ENCODE results near the gene ABCC6. TPM values are rescaled to one million over a fixed set of nuclear protein-coding genes. Genes with fewer than 3 reads are reported as not detected.
A peak's percentile ranks its signal among the peaks of the same experiment; 100 is the strongest.

ABCC6 gene
- total and polyA plus RNA-seq, 2 of the 13 experiments (the other 11 are each of a cell fraction or from before 2014, with no cell fraction given), result 82.4 to 105 TPM

DNA sequence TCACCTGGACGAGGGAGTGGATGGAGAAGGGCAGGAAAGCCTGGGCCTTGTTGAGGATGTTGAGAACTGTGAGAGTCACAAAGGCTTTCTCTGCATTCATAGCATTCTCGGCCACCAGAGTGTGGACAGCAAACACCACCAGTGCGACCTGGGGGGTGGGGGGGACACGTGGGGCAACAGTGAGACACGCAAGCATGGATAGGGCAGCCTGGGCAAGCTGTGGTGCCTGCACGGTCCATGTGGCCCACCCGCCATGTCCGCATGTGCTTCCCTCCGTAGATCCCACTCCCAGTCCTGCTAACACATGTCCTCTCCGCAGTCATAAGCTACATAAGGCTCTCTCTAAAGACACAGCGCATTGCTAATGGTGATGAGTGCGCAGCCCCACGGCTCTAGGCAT lies 34.5 kb downstream of the ABCC6 start:
- Histone ChIP-seq H3K27me3 (ENCODE audit: control insufficient read depth in 1 of 2, insufficient read depth in 2 of 2, low read length in 2 of 2) (no peaks in the 10 kb centered on the region), H3K9me3 (ENCODE audit: low read length) (no peaks in the 10 kb centered on the region), H3K4me2 (ENCODE audit: low read depth, low read length) (no peak overlapping the region), H3K79me2 (ENCODE audit: insufficient read depth, low read length) (no peaks in the 10 kb centered on the region), H3K4me1 (ENCODE audit: insufficient read depth, low read length) (no peaks in the 10 kb centered on the region), H3K4me3 (replicated peaks in 1 of 3; ENCODE audit: insufficient read depth in 1 of 3, low read depth in 2 of 3, low read length in 3 of 3) (no peak overlapping the region), H3K9ac (ENCODE audit: insufficient read depth, low read depth, low read length) (no peak overlapping the region), H4K20me1 (ENCODE audit: insufficient read depth, low read length) (0 out of 2 replicates have a peak, but pooled peaks cover 7% of the 10 kb centered on the region), H2AFZ (ENCODE audit: low read length) (no peak overlapping the region), H3K27ac (ENCODE audit: extremely low read length, insufficient read depth, low read length) (no peak overlapping the region), H3K36me3 (replicated peaks in 1 of 2; ENCODE audit: control insufficient read depth in 1 of 2, insufficient read depth in 2 of 2, low read length in 2 of 2) (peaks cover 59 to 79% of the 10 kb centered on the region in 2 experiments)
- no peak for FAIRE-seq
- 98% methylated on average over 13 of the region's 13 CpGs for WGBS (ENCODE audit: low lambda C conversion rate)
- ChIA-PET POLR2A (no interaction called here), CTCF (ENCODE audit: low intra/inter-chr PET ratio, low total read pairs) (no interaction called here)
- no peak; the same call in 2 of the 3 replicates for ATAC-seq
- DNase-seq (ENCODE audit: low spot score), result no peak
- in situ Hi-C loops (cut with HindIII; ENCODE audit: extremely low pct_ligation_motif_present, low pct_unique_long_range_greater_than_20kb), result no loop called here
- intact Hi-C loops (cut with micrococcal nuclease; ENCODE audit: unreplicated experiment), result loop anchor here (5.0 kb wide), 1 partner anchor 422 kb away; no protein-coding TSS in a partner anchor
- no TSS peak for BruUV-seq (replicated peaks)
- TF ChIP-seq ZNF260 (CRISPR knock-in tag; IDR thresholded peaks at IDR 0.05; ENCODE audit: borderline replicate concordance, low read depth) (no peak), ZNF569 (CRISPR knock-in tag; IDR thresholded peaks at IDR 0.05; ENCODE audit: borderline replicate concordance) (no peak), FOXC1 (CRISPR knock-in tag; IDR thresholded peaks at IDR 0.05; ENCODE audit: borderline replicate concordance) (no peak), ZNF510 (CRISPR knock-in tag; IDR thresholded peaks at IDR 0.05; ENCODE audit: low read depth) (no peak), MED1 (CRISPR knock-in tag; IDR thresholded peaks at IDR 0.05) (no peak), SALL2 (CRISPR knock-in tag; IDR thresholded peaks at IDR 0.05) (no peak), MNT (IDR thresholded peaks at IDR 0.05) (peak; percentile 73), RORA (CRISPR knock-in tag; IDR thresholded peaks at IDR 0.05) (no peak), ZNF749 (CRISPR knock-in tag; IDR thresholded peaks at IDR 0.05; ENCODE audit: borderline replicate concordance) (no peak), ZNF619 (CRISPR knock-in tag; IDR thresholded peaks at IDR 0.05) (no peak), ZUFSP (CRISPR knock-in tag; IDR thresholded peaks at IDR 0.05; ENCODE audit: borderline replicate concordance) (no peak), ZNF878 (CRISPR knock-in tag; IDR thresholded peaks at IDR 0.05) (no peak), ZNF549 (CRISPR knock-in tag; IDR thresholded peaks at IDR 0.05) (no peak), XBP1 (CRISPR knock-in tag; IDR thresholded peaks at IDR 0.05) (no peak)
- TF ChIP-seq, protein P1, sequence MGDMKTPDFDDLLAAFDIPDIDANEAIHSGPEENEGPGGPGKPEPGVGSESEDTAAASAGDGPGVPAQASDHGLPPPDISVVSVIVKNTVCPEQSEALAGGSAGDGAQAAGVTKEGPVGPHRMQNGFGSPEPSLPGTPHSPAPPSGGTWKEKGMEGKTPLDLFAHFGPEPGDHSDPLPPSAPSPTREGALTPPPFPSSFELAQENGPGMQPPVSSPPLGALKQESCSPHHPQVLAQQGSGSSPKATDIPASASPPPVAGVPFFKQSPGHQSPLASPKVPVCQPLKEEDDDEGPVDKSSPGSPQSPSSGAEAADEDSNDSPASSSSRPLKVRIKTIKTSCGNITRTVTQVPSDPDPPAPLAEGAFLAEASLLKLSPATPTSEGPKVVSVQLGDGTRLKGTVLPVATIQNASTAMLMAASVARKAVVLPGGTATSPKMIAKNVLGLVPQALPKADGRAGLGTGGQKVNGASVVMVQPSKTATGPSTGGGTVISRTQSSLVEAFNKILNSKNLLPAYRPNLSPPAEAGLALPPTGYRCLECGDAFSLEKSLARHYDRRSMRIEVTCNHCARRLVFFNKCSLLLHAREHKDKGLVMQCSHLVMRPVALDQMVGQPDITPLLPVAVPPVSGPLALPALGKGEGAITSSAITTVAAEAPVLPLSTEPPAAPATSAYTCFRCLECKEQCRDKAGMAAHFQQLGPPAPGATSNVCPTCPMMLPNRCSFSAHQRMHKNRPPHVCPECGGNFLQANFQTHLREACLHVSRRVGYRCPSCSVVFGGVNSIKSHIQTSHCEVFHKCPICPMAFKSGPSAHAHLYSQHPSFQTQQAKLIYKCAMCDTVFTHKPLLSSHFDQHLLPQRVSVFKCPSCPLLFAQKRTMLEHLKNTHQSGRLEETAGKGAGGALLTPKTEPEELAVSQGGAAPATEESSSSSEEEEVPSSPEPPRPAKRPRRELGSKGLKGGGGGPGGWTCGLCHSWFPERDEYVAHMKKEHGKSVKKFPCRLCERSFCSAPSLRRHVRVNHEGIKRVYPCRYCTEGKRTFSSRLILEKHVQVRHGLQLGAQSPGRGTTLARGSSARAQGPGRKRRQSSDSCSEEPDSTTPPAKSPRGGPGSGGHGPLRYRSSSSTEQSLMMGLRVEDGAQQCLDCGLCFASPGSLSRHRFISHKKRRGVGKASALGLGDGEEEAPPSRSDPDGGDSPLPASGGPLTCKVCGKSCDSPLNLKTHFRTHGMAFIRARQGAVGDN (CRISPR knock-in tag; IDR thresholded peaks at IDR 0.05), result peak; percentile 32
- TF ChIP-seq, protein P2, sequence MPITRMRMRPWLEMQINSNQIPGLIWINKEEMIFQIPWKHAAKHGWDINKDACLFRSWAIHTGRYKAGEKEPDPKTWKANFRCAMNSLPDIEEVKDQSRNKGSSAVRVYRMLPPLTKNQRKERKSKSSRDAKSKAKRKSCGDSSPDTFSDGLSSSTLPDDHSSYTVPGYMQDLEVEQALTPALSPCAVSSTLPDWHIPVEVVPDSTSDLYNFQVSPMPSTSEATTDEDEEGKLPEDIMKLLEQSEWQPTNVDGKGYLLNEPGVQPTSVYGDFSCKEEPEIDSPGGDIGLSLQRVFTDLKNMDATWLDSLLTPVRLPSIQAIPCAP (CRISPR knock-in tag; IDR thresholded peaks at IDR 0.05; ENCODE audit: low read depth), result no peak
- TF ChIP-seq, protein P3, sequence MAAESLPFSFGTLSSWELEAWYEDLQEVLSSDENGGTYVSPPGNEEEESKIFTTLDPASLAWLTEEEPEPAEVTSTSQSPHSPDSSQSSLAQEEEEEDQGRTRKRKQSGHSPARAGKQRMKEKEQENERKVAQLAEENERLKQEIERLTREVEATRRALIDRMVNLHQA (CRISPR knock-in tag; IDR thresholded peaks at IDR 0.05), result no peak

All from HepG2 (cell line).